Activated T-helper 1 cell treated with anti-CD3 and anti-CD28 coated beads, Interleukin-12 subunit alpha, Interleukin-12 subunit beta, Interleukin-2, Interleukin-4 antibody, amounts not matched to agents 30 ng/mL and 10 ng/mL and 1 ng/mL, durations not matched to agents 14 hours and 24 hours and 36 hours (primary cell): ENCODE data around the gene CCHCR1. TPM values are rescaled to one million over a fixed set of nuclear protein-coding genes. Genes with fewer than 3 reads are reported as not detected.

Source experiments
- DNase-seq: peaks from one replicate; pipeline ENCODE4 v3.0.0; 2021; ENCODE audit warnings: low spot score
- H3K27ac Mint-ChIP-seq: one replicate; pipeline ENCODE4 v1.8.0; 2021; ENCODE audit warnings: mild to moderate bottlenecking, mixed read lengths
- H3K27me3 Mint-ChIP-seq: one replicate; pipeline ENCODE4 v1.8.0; 2022; ENCODE audit warnings: mild to moderate bottlenecking, moderate library complexity, mixed read lengths; ENCODE audit not compliant: insufficient read depth
- H3K36me3 Mint-ChIP-seq: one replicate; pipeline ENCODE4 v1.8.0; 2021; ENCODE audit warnings: low read depth, mixed read lengths
- H3K4me1 Mint-ChIP-seq: one replicate; pipeline ENCODE4 v1.8.0; 2021; ENCODE audit warnings: low read depth, mixed read lengths
- H3K4me3 Mint-ChIP-seq: one replicate; pipeline ENCODE4 v1.8.0; 2021; ENCODE audit warnings: mild to moderate bottlenecking, moderate library complexity, mixed read lengths
- H3K9me3 Mint-ChIP-seq: one replicate; pipeline ENCODE4 v1.8.0; 2021; ENCODE audit warnings: mixed read lengths
- intact Hi-C: fragments of 100-400 bp; cut with micrococcal nuclease; formaldehyde crosslinking; loops from one replicate; pipeline ENCODE4 v1.15.1; 2024
- total RNA-seq: library from RNA; stranded (reverse); gene quantifications from 2 replicates; pipeline ENCODE4 v1.2.3, GENCODE V29; 2022

Gene CCHCR1
- total RNA-seq, 1 donor from 2014 or later: 50.9 TPM

DNA sequence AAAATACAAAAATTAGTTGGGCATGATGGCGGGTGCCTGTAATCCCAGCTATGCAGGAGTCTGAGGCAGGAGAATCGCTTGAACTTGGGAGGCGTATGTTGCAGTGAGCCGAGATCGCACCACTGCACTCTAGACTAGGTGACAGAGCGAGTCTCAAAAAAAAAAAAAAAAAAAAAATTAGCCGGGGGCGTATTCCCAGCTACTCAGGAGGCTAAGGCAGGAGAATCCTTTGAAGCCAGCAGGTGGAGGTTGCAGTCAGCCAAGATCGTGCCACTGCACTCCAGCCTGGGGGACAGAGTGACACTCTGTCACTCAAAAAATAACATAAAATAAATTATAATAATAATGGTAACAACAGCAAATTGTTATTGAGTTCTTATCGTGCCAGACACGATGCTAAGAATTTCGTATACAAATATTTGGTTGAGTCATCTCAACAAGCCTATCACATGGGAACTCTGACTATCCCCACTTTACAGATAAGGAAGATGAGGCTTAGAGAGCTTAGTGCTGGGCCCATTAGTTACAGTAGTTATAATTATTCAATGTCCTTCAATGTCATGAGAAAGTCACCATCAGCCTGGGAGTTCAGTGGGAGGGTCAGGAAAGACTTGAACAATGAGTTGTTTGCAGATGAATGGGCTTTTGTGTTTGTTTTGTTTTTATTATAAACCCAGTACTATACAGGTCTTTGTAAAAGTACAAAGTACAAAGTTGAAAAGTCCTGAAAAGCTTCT is 64.7 kb downstream of the CCHCR1 start:
- H3K4me1 Mint-ChIP-seq: peaks cover 26% of the 10 kb centered on the region
- H3K27ac Mint-ChIP-seq: no peak overlapping the region
- H3K27me3 Mint-ChIP-seq: peaks cover 8% of the 10 kb centered on the region
- H3K4me3 Mint-ChIP-seq: no peak overlapping the region
- no peak for DNase-seq
- no peaks in the 10 kb centered on the region for H3K9me3 Mint-ChIP-seq
- H3K36me3 Mint-ChIP-seq: no peaks in the 10 kb centered on the region
- intact Hi-C loops: no loop called here

Other genes starting within 250 kb of the CCHCR1 start
- 65.3 and 71.3 TPM in 2 replicates for gene GTF2H4, start 249.6 kb downstream of the CCHCR1 start, total RNA-seq
- 74.0 and 76.0 TPM in 2 replicates for gene VARS2, start 243.6 kb downstream of the CCHCR1 start, total RNA-seq
- gene SFTA2, start 225.6 kb downstream of the CCHCR1 start, total RNA-seq: not detected in 2 replicates
- not detected in 2 replicates for gene MUCL3, start 216.8 kb downstream of the CCHCR1 start, total RNA-seq
- not detected in 2 replicates for gene MUC21, start 174.1 kb downstream of the CCHCR1 start, total RNA-seq
- not detected in 2 replicates for gene MUC22, start 147.3 kb downstream of the CCHCR1 start, total RNA-seq
- gene C6orf15, start 45.2 kb downstream of the CCHCR1 start, total RNA-seq: not detected in 2 replicates
- 0.26 TPM in 1 of 2 replicates, not detected in the other for gene PSORS1C1, start 43.0 kb downstream of the CCHCR1 start, total RNA-seq
- not detected in 2 replicates for gene CDSN, start 37.4 kb downstream of the CCHCR1 start, total RNA-seq
- gene PSORS1C2, start 18.7 kb downstream of the CCHCR1 start, total RNA-seq: not detected in 2 replicates
- 75.9 and 78.4 TPM in 2 replicates for gene TCF19, start 787 bp upstream of the CCHCR1 start, total RNA-seq
- not detected in 2 replicates for gene POU5F1, start 12.9 kb upstream of the CCHCR1 start, total RNA-seq
- 944 and 984 TPM in 2 replicates for gene HLA-C, start 114.3 kb upstream of the CCHCR1 start, total RNA-seq
- 3,770 and 3,814 TPM in 2 replicates for gene HLA-B, start 199.4 kb upstream of the CCHCR1 start, total RNA-seq
- 11.5 and 12.4 TPM in 2 replicates for gene MICA, start 245.8 kb upstream of the CCHCR1 start, total RNA-seq